Activated naive CD4-positive, alpha-beta T cell treated with anti-CD3 and anti-CD28 coated beads for 36 hours (primary cell): ENCODE results near the gene GDAP2. TPM values are rescaled to one million over a fixed set of nuclear protein-coding genes. Genes with fewer than 3 reads are reported as not detected.

Experiments
- CTCF ChIA-PET: fragments of 350-600 bp; sonication (Branson Sonifier 250); formaldehyde crosslinking; loops from one replicate; lab custom pipeline; 2021; ENCODE audit warnings: antibody characterized with exemption; lab: Charles Lee
- DNase-seq: peaks from one replicate; pipeline ENCODE4 v3.0.0-alpha.2; 2020
- H3K27ac Mint-ChIP-seq: one replicate; pipeline ENCODE4 v1.8.0; 2021; ENCODE audit warnings: mild to moderate bottlenecking, mixed read lengths
- H3K27me3 Mint-ChIP-seq: one replicate; pipeline ENCODE4 v1.8.0; 2021; ENCODE audit warnings: low read depth, mixed read lengths
- H3K36me3 Mint-ChIP-seq: one replicate; pipeline ENCODE4 v1.8.0; 2021; ENCODE audit warnings: low read depth, mixed read lengths
- H3K4me1 Mint-ChIP-seq: one replicate; pipeline ENCODE4 v1.8.0; 2021; ENCODE audit warnings: low read depth, mixed read lengths
- H3K4me3 Mint-ChIP-seq: one replicate; pipeline ENCODE4 v1.8.0; 2021; ENCODE audit warnings: mild to moderate bottlenecking, moderate library complexity, mixed read lengths
- H3K9me3 Mint-ChIP-seq: one replicate; pipeline ENCODE4 v1.8.0; 2021; ENCODE audit warnings: mixed read lengths
- intact Hi-C: fragments of 100-400 bp; cut with micrococcal nuclease; formaldehyde crosslinking; loops from one replicate; pipeline ENCODE4 v1.15.1; 2023
- total RNA-seq, 2 experiments: library from RNA; stranded (reverse); gene quantifications; one replicate each; pipeline ENCODE4 v1.2.3, GENCODE V29; 2021

Gene GDAP2
- total RNA-seq, 2 experiments from 2014 or later: 19.9 to 20.0 TPM

- no peaks in the 10 kb centered on the region for H3K27me3 Mint-ChIP-seq
- CTCF ChIA-PET: interaction anchor here (2.3 kb wide), 1 partner anchor 17 kb away, joined by 7 read pairs; no protein-coding TSS in a partner anchor
- peaks cover 15% of the 10 kb centered on the region for H3K36me3 Mint-ChIP-seq
- DNase-seq: no peak
- no peaks in the 10 kb centered on the region for H3K9me3 Mint-ChIP-seq
- no peaks in the 10 kb centered on the region for H3K4me1 Mint-ChIP-seq
- H3K27ac Mint-ChIP-seq: no peak overlapping the region
- intact Hi-C loops: loop anchor here (10.0 kb wide), 1 partner anchor 773 kb away; the partner anchor contains the start of gene TRIM45
- H3K4me3 Mint-ChIP-seq: no peak overlapping the region
Observed at GRCh38 chr1:117897551-117897950, 31.9 kb downstream of the GDAP2 start.

- Mint-ChIP-seq H3K9me3 (no peaks in the 10 kb centered on the region), H3K4me3 (no peak overlapping the region), H3K36me3 (peaks cover 12% of the 10 kb centered on the region), H3K27ac (no peak overlapping the region), H3K27me3 (no peaks in the 10 kb centered on the region), H3K4me1 (no peaks in the 10 kb centered on the region)
- CTCF ChIA-PET: interaction anchor here (0.7 to 3.4 kb wide), 24 partner anchors 9 to 917 kb away, joined by 3 to 20 read pairs (median 5); partner anchors contain the start of genes GDAP2 and WDR3
- DNase-seq: peak; percentile 80
- intact Hi-C loops: loop anchor here (1.0 to 10.0 kb wide), 6 partner anchors 33 to 771 kb away; partner anchors contain the start of genes GDAP2, TRIM45 and WDR3
Observed at GRCh38 chr1:117895482-117896114, 33.8 kb downstream of the GDAP2 start.

GRCh38 chr1:117894078-117894477, 35.3 kb downstream of the GDAP2 start:
- Mint-ChIP-seq H3K27me3 (no peaks in the 10 kb centered on the region), H3K36me3 (peaks cover 12% of the 10 kb centered on the region), H3K27ac (no peak overlapping the region), H3K9me3 (no peaks in the 10 kb centered on the region), H3K4me3 (no peak overlapping the region), H3K4me1 (no peaks in the 10 kb centered on the region)
- DNase-seq: no peak
- CTCF ChIA-PET: interaction anchor here (1.0 to 3.4 kb wide), 6 partner anchors 11 to 358 kb away, joined by 3 to 20 read pairs (median 6); no protein-coding TSS in a partner anchor
- intact Hi-C loops: loop anchor here (2.0 to 10.0 kb wide), 4 partner anchors 35 to 769 kb away; partner anchors contain the start of genes GDAP2, TRIM45 and WDR3

GRCh38 chr1:117892512-117892911, 36.9 kb downstream of the GDAP2 start:
- no peak overlapping the region for H3K27ac Mint-ChIP-seq
- H3K36me3 Mint-ChIP-seq: peaks cover 12% of the 10 kb centered on the region
- H3K4me3 Mint-ChIP-seq: no peak overlapping the region
- H3K4me1 Mint-ChIP-seq: no peaks in the 10 kb centered on the region
- no peaks in the 10 kb centered on the region for H3K9me3 Mint-ChIP-seq
- CTCF ChIA-PET: interaction anchor here (1.3 kb wide), 1 partner anchor 11 kb away, joined by 3 read pairs; no protein-coding TSS in a partner anchor
- no peaks in the 10 kb centered on the region for H3K27me3 Mint-ChIP-seq
- no peak for DNase-seq
- intact Hi-C loops: loop anchor here (10.0 kb wide), 1 partner anchor 768 kb away; the partner anchor contains the start of gene TRIM45

GRCh38 chr1:117890452-117890851, 39.0 kb downstream of the GDAP2 start:
- DNase-seq: no peak
- H3K27me3 Mint-ChIP-seq: no peaks in the 10 kb centered on the region
- H3K9me3 Mint-ChIP-seq: no peaks in the 10 kb centered on the region
- intact Hi-C loops: loop anchor here (10.0 kb wide), 1 partner anchor 766 kb away; the partner anchor contains the start of gene TRIM45
- H3K4me3 Mint-ChIP-seq: no peak overlapping the region
- H3K36me3 Mint-ChIP-seq: peaks cover 9% of the 10 kb centered on the region
- no peaks in the 10 kb centered on the region for H3K4me1 Mint-ChIP-seq
- CTCF ChIA-PET: no interaction called here
- H3K27ac Mint-ChIP-seq: no peak overlapping the region

- Mint-ChIP-seq H3K36me3 (peaks cover 15% of the 10 kb centered on the region), H3K4me1 (no peaks in the 10 kb centered on the region), H3K27me3 (no peaks in the 10 kb centered on the region), H3K27ac (no peak overlapping the region), H3K4me3 (no peak overlapping the region), H3K9me3 (no peaks in the 10 kb centered on the region)
- no peak for DNase-seq
- CTCF ChIA-PET: interaction anchor here (1.0 kb wide), 1 partner anchor 9 kb away, joined by 3 read pairs; no protein-coding TSS in a partner anchor
- intact Hi-C loops: no loop called here
Observed at GRCh38 chr1:117886101-117886795, 43.2 kb downstream of the GDAP2 start.

- H3K4me3 Mint-ChIP-seq: no peak overlapping the region
- H3K4me1 Mint-ChIP-seq: no peaks in the 10 kb centered on the region
- DNase-seq: no peak
- CTCF ChIA-PET: no interaction called here
- H3K36me3 Mint-ChIP-seq: peaks cover 22% of the 10 kb centered on the region
- intact Hi-C loops: no loop called here
- H3K27me3 Mint-ChIP-seq: no peaks in the 10 kb centered on the region
- H3K9me3 Mint-ChIP-seq: no peaks in the 10 kb centered on the region
- H3K27ac Mint-ChIP-seq: no peak overlapping the region
Observed at GRCh38 chr1:117883616-117884015, 45.8 kb downstream of the GDAP2 start.

- H3K36me3 Mint-ChIP-seq: peaks cover 60% of the 10 kb centered on the region
Observed at GRCh38 chr1:117879284-117879683, 50.1 kb downstream of the GDAP2 start.

GRCh38 chr1:117877823-117878222, 51.6 kb downstream of the GDAP2 start:
- Mint-ChIP-seq H3K27ac (no peak overlapping the region), H3K27me3 (no peaks in the 10 kb centered on the region), H3K4me3 (no peak overlapping the region), H3K4me1 (no peaks in the 10 kb centered on the region), H3K36me3 (peaks cover 64% of the 10 kb centered on the region), H3K9me3 (peaks cover 17% of the 10 kb centered on the region)
- intact Hi-C loops: no loop called here
- no peak for DNase-seq
- CTCF ChIA-PET: no interaction called here

More at GRCh38 chr1:117879284-117879683, 50.1 kb downstream of the GDAP2 start:
- Mint-ChIP-seq H3K4me1 (no peaks in the 10 kb centered on the region), H3K27ac (no peak overlapping the region), H3K27me3 (no peaks in the 10 kb centered on the region), H3K9me3 (peaks cover 10% of the 10 kb centered on the region), H3K4me3 (no peak overlapping the region)
- no peak for DNase-seq
- intact Hi-C loops: no loop called here
- CTCF ChIA-PET: interaction anchor here (1.8 kb wide), 1 partner anchor 18 kb away, joined by 7 read pairs; no protein-coding TSS in a partner anchor

- Mint-ChIP-seq H3K9me3 (peaks cover 16% of the 10 kb centered on the region), H3K27ac (no peak overlapping the region), H3K36me3 (peaks cover 75% of the 10 kb centered on the region), H3K4me3 (no peak overlapping the region), H3K27me3 (no peaks in the 10 kb centered on the region), H3K4me1 (no peaks in the 10 kb centered on the region)
- no peak for DNase-seq
- intact Hi-C loops: no loop called here
- CTCF ChIA-PET: no interaction called here
Observed at GRCh38 chr1:117871013-117871412, 58.4 kb downstream of the GDAP2 start.

GRCh38 chr1:117861694-117862093, 67.7 kb downstream of the GDAP2 start:
- intact Hi-C loops: no loop called here
- H3K9me3 Mint-ChIP-seq: no peaks in the 10 kb centered on the region
- no peaks in the 10 kb centered on the region for H3K27me3 Mint-ChIP-seq
- CTCF ChIA-PET: interaction anchor here (0.6 kb wide), 1 partner anchor 477 kb away, joined by 4 read pairs; no protein-coding TSS in a partner anchor
- H3K27ac Mint-ChIP-seq: no peak overlapping the region
- H3K4me3 Mint-ChIP-seq: no peak overlapping the region
- no peak for DNase-seq
- peaks cover 17% of the 10 kb centered on the region for H3K36me3 Mint-ChIP-seq
- no peaks in the 10 kb centered on the region for H3K4me1 Mint-ChIP-seq

GRCh38 chr1:117860896-117861610, 68.4 kb downstream of the GDAP2 start:
- no peak overlapping the region for H3K27ac Mint-ChIP-seq
- no peak for DNase-seq
- peaks cover 11% of the 10 kb centered on the region for H3K36me3 Mint-ChIP-seq
- CTCF ChIA-PET: interaction anchor here (1.0 kb wide), 1 partner anchor 21 kb away, joined by 3 read pairs; no protein-coding TSS in a partner anchor
- no peak overlapping the region for H3K4me3 Mint-ChIP-seq
- intact Hi-C loops: no loop called here
- H3K27me3 Mint-ChIP-seq: no peaks in the 10 kb centered on the region
- no peaks in the 10 kb centered on the region for H3K4me1 Mint-ChIP-seq
- no peaks in the 10 kb centered on the region for H3K9me3 Mint-ChIP-seq
